ENCODE data around the gene POLH.

DNA sequence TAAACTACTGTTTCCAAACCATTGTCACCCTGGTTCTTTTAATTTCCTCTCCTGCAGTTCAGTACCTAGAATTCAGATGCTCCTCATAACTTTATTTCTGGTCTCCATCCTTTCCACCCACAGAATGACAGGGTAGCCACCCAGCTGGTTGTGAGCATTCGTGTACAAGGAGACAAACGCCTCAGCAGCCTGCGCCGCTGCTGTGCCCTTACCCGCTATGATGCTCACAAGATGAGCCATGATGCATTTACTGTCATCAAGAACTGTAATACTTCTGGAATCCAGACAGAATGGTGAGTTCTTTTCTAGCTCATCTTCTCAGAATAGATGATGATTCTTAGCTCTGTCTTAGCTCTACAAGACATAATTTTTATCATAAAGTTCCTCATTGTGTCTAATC, 34.4 kb downstream of the POLH start:
- TF ChIP-seq, protein P1, sequence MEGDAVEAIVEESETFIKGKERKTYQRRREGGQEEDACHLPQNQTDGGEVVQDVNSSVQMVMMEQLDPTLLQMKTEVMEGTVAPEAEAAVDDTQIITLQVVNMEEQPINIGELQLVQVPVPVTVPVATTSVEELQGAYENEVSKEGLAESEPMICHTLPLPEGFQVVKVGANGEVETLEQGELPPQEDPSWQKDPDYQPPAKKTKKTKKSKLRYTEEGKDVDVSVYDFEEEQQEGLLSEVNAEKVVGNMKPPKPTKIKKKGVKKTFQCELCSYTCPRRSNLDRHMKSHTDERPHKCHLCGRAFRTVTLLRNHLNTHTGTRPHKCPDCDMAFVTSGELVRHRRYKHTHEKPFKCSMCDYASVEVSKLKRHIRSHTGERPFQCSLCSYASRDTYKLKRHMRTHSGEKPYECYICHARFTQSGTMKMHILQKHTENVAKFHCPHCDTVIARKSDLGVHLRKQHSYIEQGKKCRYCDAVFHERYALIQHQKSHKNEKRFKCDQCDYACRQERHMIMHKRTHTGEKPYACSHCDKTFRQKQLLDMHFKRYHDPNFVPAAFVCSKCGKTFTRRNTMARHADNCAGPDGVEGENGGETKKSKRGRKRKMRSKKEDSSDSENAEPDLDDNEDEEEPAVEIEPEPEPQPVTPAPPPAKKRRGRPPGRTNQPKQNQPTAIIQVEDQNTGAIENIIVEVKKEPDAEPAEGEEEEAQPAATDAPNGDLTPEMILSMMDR (conservative IDR thresholded peaks at IDR 0.05) = no peak
- no peak for TF ChIP-seq ZFX (IDR thresholded peaks at IDR 0.05)

All from C4-2B (cell line).